Central memory CD4-positive, alpha-beta T cell (primary cell): ENCODE data around the gene LRRC10B.
"Not testable (repeated sequence)": the region's sequence is repeated elsewhere in the genome, so short reads cannot be mapped to it uniquely, and the experiment has no call there.

Experiments used
- DNase-seq: peaks from one replicate; pipeline ENCODE4 v3.0.0; 2022
- total RNA-seq, 3 experiments: gene quantifications; one replicate each; lab custom pipeline; 2026; lab: John Stamatoyannopoulos, UW

Gene LRRC10B
- 0 reads per million in 3 experiments for total RNA-seq

DNA sequence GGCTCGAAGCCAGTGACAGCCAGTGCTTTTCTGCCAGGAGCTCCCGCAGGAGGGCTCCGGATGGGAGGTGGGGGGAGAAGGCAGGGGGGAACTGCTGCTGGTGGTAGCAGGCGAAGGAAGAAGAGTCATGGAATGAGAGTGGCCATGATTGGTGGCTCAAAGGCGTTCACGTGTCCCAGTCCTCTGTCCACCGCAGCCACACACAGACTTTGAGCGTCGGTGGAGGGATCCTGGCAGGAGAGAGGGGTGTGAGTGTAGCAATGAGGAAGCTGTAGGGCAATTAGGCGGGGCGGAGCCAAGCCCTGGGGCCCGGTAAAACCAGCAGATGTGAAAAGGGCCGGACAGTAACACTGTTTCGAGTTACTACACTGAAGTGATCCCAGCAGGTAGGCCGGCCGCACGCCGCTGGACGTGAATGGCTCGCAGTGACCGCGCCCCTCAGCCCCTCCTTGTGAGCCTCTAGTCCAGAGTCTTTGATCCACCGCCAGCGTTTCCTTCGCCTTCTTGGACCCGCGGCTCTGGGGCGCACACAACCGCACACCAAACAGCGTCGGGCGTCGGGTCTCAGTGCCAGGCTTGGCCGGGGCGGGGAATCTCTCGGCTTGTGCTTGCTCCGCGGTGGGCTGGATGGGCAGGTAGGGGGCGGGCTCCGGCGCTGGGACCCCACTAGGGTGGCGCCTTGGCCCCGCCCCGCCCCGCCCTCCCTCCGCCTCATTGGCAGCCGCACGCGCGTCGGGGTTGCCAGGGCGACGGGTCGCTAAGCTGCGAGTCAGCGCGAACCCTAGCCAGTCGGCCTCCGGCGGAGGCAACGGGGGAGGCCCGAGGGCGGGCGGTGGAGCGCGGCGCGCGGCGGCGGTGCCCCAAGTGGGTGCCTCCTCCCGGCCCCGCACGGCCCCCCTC is at the start of gene LRRC10B:
Gene LRRC10B, plus strand, starts transcription at position 788 of the 900 bp plus-strand sequence. CDS start 250 bp downstream, outside the sequence.
- no peak for DNase-seq

DNA sequence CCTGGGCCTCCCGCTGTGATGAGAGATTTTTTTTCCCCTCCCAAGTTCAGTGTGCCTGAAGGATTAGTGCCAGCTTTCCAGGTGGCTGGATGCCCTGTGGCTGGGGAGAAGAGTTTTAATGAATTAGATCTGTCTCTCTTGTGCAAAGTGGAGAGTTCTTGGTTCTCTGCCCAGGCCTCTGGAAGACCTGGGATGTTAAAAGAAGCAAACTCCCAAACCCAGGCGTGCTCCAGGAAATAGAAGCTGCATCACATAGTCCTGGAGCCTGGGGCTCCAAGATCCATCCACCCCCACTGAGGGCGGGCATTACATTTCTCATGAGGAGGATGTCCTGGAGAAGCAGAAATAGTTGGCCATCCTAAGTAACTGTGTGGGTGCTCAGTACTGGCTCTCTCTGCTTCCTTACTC is 48.1 kb upstream of the LRRC10B start:
- DNase-seq, result no peak

DNA sequence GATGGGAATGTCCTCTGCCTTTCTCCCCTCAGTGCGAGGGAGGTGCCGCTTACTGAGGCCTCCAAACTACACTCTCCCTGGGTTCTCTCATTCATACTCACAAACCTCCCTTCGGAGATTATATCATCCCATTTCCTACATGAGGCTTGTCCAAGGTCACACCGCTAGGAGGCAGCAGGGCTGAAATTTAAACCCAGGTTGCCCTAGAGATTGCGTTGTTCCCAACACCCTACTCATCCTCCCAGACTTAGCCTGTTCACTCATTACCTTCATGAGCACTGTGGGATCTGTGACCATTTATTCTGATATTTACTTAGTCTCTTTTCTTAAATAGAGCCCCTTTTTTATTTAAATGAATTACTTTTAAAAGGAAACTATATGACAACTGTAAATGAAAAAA is 47.6 kb upstream of the LRRC10B start:
- no peak for DNase-seq

DNA sequence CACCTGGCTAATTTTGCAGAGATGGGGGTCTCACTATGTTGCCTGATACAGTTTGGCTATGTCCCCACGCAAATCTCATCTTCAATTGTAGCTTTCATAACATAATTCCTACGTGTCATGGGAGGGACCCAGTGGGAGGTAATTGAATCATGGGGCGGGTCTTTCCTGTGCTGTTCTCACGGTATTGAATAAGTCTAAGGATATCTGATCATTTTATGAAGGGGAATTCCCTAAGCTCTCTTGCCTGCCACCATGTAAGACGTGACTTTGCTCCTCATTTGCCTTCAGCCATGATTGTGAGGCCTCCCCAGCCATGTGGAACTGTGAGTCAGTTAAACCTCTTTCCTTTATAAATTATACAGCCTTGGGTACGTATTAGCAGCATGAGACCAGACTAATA is 40.9 kb upstream of the LRRC10B start:
- not testable (repeated sequence) for DNase-seq

GRCh38 chr11:61468002-61468401 is 40.5 kb upstream of the LRRC10B start:
- no peak for DNase-seq

DNA sequence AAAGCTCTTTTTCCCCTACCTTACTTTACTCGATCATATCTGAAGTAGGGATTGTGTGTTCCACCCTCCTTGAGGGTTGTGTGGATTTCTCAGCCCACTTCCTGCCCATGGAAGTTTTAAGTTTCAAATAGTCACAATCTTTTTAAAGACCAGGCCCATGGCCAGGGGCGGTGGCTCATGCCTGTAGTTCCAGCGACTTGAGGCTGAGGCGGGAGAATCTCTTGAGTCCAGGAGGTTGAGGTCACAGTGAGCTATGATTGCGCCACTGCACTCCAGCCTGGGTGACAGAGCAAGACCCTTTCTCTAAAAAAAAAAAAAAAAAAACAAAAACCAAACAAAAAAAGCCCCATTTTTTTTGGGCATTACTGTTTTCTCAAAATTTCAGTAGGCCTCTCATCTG is 36.3 kb upstream of the LRRC10B start:
- no peak for DNase-seq

DNA sequence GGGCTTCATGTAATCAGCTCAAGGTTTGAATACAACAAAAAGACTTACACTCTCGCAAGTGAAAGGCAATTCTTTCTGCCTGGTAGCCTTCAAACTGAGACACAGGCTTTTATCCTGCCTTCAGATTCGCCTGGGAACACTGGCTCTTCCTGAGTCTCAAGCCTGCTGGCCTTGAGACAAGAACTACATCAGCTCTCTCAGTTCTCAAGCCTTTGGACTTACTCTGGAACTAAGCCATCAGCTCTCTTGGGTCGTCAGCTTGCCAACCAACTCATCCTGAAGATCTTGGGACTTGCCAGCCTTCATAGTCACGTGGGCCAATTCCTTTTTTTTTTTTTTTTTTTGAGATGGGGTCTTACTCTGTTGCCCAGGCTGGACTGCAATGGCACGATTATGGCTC is 35.7 kb upstream of the LRRC10B start:
- no peak for DNase-seq

- DNase-seq, result no peak
These were observed 35.1 kb upstream of the LRRC10B start for GRCh38 chr11:61473370-61474012.

- no peak for DNase-seq
These were observed 34.4 kb upstream of the LRRC10B start for GRCh38 chr11:61474013-61474643.

GRCh38 chr11:61475433-61475832 is 33.1 kb upstream of the LRRC10B start:
- no peak for DNase-seq

DNA sequence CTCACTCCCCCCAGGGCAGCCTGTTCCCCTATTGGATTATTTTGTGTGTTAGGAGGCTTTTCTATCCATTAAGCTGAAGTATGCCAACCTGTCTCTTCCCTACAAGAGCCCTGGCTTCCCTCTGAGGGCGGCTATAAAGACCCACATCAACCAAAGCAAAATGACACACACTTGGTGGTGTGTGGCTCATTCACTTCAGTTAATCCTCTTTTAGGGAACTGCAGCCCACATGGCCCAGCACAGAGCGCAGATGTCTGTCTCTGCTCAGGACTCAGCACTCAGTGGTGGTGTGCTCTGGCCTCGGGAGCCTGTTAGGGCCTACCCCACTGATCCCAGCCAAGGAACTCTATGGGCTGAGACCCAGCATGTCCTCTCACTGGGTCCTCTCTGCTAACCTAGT is 32.2 kb upstream of the LRRC10B start:
- DNase-seq, result no peak

DNA sequence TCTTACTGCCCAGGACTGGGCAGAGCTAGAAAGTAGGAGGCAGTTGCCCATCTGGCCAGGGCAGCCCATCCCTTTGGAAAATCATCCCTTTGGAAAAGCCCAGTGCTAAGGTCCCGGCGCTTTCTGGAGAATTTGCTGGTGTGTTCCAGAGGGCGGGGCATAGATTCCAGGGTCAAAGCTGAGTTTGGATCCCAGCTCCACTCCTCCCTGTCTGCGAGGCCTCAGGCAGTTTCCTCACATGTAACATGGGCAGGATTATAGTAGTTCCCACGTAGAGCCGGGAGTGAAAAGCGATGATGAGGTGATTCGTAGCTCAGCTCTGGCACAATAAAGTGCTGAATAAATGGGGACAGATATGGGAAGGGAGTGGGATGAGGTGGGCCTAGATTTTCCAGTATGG is 31.4 kb upstream of the LRRC10B start:
- no peak for DNase-seq

DNA sequence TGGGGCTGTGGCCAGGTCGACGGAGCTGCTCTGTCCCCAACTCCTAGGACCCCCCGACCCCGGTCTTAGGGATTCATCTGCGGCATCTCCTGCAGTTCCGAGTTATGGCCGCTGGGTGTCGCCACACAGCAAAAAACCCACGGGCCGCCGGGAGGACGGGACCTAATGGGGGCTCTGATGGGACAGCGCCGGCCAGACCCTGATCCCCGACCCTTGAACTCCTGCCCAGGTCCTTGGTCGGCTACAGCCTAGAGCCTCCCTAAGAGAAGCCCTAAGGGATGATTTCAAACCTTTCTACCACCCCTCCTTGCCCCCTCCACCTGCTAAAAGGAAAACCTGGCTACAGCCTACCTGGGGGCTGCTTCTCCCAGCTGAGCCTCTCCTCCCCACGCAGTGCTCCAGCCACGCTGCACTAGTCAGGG is 30.8 kb upstream of the LRRC10B start:
- peak; percentile 32 for DNase-seq

DNA sequence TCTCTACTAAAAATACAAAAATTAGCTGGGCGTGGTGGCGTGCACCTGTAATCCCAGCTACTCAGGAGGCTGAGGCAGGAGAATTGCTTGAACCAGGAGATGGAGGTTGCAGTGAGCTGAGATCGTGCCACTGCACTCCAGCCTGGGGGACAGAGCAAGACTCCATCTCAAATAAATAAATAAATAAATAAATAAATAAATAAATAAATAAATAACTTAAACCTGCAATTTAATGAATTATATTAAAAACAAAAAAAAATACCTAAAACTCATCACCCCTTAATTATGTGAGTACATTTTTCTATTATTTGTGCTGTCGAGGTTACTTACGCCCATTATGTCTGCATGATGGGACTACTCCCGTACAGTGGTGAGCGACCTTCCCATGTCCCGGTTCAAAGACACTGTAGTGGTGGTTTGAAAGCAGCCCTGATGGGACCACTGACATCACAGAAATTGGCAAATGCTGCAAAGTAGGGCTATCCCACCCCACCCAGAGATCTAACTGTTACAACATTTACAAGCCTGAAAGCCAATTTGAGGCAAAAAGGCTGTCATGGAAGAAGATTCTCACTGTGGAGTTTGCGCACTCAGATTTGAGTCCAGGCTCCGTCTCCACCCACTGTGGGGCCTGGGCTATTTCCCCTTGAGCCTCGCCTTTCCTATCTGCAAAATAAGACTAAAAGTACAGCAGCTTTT is 29.0 kb upstream of the LRRC10B start:
- not testable (repeated sequence) for DNase-seq

GRCh38 chr11:61480261-61480993 is 28.1 kb upstream of the LRRC10B start:
- no peak for DNase-seq

DNA sequence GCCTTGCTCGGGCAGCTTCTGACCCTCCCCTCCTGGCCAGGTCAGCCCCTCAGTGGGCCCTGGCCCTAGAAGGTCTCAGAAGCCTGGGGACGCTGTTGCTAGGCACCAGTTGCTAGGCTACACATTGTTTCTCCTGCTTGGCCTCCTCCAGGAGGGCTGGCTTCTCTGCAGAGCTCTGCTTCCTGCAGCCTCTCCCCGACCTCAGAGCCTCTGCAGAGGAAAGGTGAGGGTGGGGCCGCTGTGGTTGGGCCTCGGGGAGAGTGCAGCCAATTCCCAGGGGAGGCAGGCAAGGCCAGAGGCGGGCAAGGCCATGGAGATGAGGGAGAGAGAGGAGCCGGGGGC is 27.6 kb upstream of the LRRC10B start:
- DNase-seq, result no peak

GRCh38 chr11:61481806-61482205 is 26.7 kb upstream of the LRRC10B start:
- DNase-seq, result no peak

- no peak for DNase-seq
These were observed 26.0 kb upstream of the LRRC10B start for GRCh38 chr11:61482513-61482912.

DNA sequence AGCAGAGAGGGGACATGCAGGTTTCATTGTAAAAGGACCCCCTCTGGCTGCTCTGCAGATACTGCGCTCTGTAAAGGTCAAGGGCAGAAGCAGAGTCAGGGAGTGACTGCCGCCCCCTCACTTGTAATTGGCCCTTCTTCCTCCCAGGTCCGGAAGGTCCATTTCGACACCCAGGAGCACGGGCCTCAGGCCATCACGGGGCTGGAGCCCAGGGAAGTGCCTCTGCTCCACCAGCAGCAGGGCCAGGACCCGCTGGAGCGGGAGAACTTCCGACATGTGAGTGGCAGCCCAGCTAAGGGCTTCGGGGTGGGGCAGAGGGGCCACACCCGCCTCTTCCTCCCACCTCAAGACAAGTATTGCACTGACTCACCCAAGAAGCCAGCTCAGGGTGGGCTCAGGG is 24.0 kb upstream of the LRRC10B start:
- DNase-seq, result no peak

DNA sequence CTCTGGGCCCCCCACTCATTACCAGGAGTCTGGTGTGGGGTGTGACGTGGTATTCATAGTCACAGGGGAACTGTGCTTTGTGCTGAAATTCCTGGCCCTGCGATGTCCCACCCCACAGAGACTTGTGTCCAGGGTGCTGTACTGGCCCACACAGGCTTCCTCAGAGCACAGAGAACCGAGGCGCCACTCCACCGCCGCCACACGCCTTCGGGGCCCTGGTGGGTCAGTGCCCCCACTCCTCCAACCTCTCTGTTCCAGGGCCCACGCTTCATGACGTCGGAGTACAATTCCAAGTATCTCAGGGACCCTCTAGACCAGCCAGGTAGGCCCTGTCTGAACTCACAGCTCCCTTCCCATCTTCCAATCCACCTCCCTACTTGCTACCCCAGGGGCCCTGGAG is 23.5 kb upstream of the LRRC10B start:
- no peak for DNase-seq

- no peak for DNase-seq
These were observed 22.4 kb upstream of the LRRC10B start for GRCh38 chr11:61486011-61486620.

DNA sequence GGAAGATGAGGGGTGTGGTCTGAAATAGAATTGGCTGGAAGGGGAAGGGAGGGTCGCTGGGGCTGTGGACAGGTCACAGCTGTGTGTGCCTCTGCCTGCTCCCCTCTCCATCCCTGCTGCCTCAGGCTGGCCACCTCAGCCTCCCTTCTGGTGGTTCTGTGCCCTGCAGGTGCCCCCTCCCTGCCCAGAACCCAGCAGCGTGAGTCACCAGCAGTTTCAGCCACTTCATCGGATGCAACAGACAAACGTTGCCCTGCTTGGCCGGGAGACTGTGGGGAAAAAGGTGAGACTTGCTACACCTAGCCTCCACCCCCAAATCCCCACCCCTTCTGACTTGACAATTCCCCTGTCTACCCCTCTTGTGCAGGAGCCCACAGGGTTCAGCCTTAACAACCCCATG is 21.8 kb upstream of the LRRC10B start:
- no peak for DNase-seq
